ENCODE measurements around the gene SERBP1. TPM values are rescaled to one million over a fixed set of nuclear protein-coding genes. Genes with fewer than 3 reads are reported as not detected.

SERBP1 gene
- total RNA-seq, 1 experiment from 2014 or later = 447 TPM

GRCh38 chr1:67441739-67442281 lies 11.6 kb upstream of the SERBP1 start:
- Histone ChIP-seq H3K27ac (ENCODE audit: low read depth, low read length, poor library complexity, severe bottlenecking) (no peak overlapping the region), H3K4me1 (ENCODE audit: insufficient read depth, low read length, poor library complexity, severe bottlenecking) (no peaks in the 10 kb centered on the region)
- intact Hi-C loops (cut with micrococcal nuclease; ENCODE audit: unreplicated experiment) = no loop called here

GRCh38 chr1:67441183-67441582 lies 11.0 kb upstream of the SERBP1 start:
- POLR2A ChIA-PET (ENCODE audit: low non-redundant PET) = no interaction called here
- Histone ChIP-seq H3K27me3 (replicated peaks; ENCODE audit: insufficient read depth, low read depth, low read length, poor library complexity) (no peaks in the 10 kb centered on the region), H3K4me3 (ENCODE audit: low read depth, low read length, poor library complexity, severe bottlenecking) (no peak overlapping the region), H3K27ac (ENCODE audit: low read depth, low read length, poor library complexity, severe bottlenecking) (no peak overlapping the region), H3K9me3 (ENCODE audit: low read depth, low read length, poor library complexity, severe bottlenecking) (no peaks in the 10 kb centered on the region), H3K36me3 (ENCODE audit: insufficient read depth, low read length, poor library complexity, severe bottlenecking) (no peaks in the 10 kb centered on the region), H3K4me1 (ENCODE audit: insufficient read depth, low read length, poor library complexity, severe bottlenecking) (no peaks in the 10 kb centered on the region)
- CTCF ChIA-PET = no interaction called here
- TF ChIP-seq EZH2 (IDR thresholded peaks at IDR 0.05; ENCODE audit: borderline replicate concordance, low read depth, low read length, poor library complexity, severe bottlenecking) = no peak
- TF ChIP-seq CTCF (conservative IDR thresholded peaks at IDR 0.05; ENCODE audit: low read depth, low read length) = no peak
- intact Hi-C loops (cut with micrococcal nuclease; ENCODE audit: unreplicated experiment) = no loop called here
- no TSS peak for BruUV-seq (replicated peaks)
- no peak for DNase-seq (ENCODE audit: low spot score)

More at GRCh38 chr1:67441739-67442281, 11.6 kb upstream of the SERBP1 start:
- Histone ChIP-seq H3K4me3 (ENCODE audit: low read depth, low read length, poor library complexity, severe bottlenecking) (no peak overlapping the region), H3K27me3 (replicated peaks; ENCODE audit: insufficient read depth, low read depth, low read length, poor library complexity) (no peaks in the 10 kb centered on the region), H3K36me3 (ENCODE audit: insufficient read depth, low read length, poor library complexity, severe bottlenecking) (no peaks in the 10 kb centered on the region), H3K9me3 (ENCODE audit: low read depth, low read length, poor library complexity, severe bottlenecking) (no peaks in the 10 kb centered on the region)
- DNase-seq (ENCODE audit: low spot score) = no peak
- CTCF ChIA-PET = no interaction called here
- no TSS peak for BruUV-seq (replicated peaks)
- POLR2A ChIA-PET (ENCODE audit: low non-redundant PET) = no interaction called here
- TF ChIP-seq EZH2 (IDR thresholded peaks at IDR 0.05; ENCODE audit: borderline replicate concordance, low read depth, low read length, poor library complexity, severe bottlenecking) (no peak), CTCF (conservative IDR thresholded peaks at IDR 0.05; ENCODE audit: low read depth, low read length) (no peak)

- Histone ChIP-seq H3K27ac (ENCODE audit: low read depth, low read length, poor library complexity, severe bottlenecking) (no peak overlapping the region), H3K9me3 (ENCODE audit: low read depth, low read length, poor library complexity, severe bottlenecking) (no peaks in the 10 kb centered on the region), H3K4me3 (ENCODE audit: low read depth, low read length, poor library complexity, severe bottlenecking) (no peak overlapping the region), H3K4me1 (ENCODE audit: insufficient read depth, low read length, poor library complexity, severe bottlenecking) (no peaks in the 10 kb centered on the region), H3K27me3 (replicated peaks; ENCODE audit: insufficient read depth, low read depth, low read length, poor library complexity) (no peaks in the 10 kb centered on the region), H3K36me3 (ENCODE audit: insufficient read depth, low read length, poor library complexity, severe bottlenecking) (no peaks in the 10 kb centered on the region)
- no TSS peak for BruUV-seq (replicated peaks)
- no peak for DNase-seq (ENCODE audit: low spot score)
- ChIA-PET CTCF (no interaction called here), POLR2A (ENCODE audit: low non-redundant PET) (no interaction called here)
- TF ChIP-seq EZH2 (IDR thresholded peaks at IDR 0.05; ENCODE audit: borderline replicate concordance, low read depth, low read length, poor library complexity, severe bottlenecking) (no peak), CTCF (conservative IDR thresholded peaks at IDR 0.05; ENCODE audit: low read depth, low read length) (no peak)
- intact Hi-C loops (cut with micrococcal nuclease; ENCODE audit: unreplicated experiment) = no loop called here
Observed at GRCh38 chr1:67440339-67440738, 10.1 kb upstream of the SERBP1 start.

All from A673 (cell line).